ENCODE results near the gene CDC37.
"Not testable (repeated sequence)": the region's sequence is repeated elsewhere in the genome, so short reads cannot be mapped to it uniquely, and the experiment has no call there.

Gene CDC37

DNA sequence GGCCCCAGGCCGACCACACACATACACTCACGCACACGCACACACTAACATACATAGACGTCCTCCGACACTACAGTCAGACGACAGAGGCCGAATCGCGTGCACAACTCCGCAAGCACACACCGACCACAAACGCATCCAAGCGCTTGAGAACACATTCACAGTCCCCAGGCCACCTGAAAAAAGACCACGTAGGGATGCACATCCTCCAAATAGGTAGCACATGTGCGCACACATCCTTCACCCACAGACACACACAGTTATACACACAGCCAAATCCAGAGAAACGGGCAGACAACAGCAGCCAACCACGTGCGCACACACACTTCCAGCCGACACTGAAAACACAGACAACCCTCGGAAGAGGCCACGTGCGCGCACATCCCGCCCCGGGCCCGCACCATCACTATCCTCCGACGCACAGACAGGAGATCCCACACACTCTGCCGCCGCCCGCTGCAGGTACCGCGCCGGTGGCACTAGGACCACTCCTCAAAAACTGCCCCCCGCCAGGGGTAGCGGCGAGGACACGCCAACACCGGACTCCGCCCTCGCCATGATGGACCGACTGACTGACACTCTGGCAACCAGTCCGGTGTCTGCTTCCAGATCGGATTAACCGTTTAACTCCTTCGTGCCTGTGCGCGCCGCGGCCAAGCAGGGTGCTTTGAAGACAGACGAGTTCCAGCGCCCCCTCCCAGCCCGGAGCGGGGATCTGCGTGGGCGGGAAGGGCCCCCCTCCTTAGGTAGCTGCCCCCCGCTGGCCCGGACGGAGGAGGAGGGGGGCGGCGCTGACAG is 16.5 kb upstream of the CDC37 start:
- DNase-seq, result peak in 3 of 5 experiments; percentile 25 to 89 (median 63)

DNA sequence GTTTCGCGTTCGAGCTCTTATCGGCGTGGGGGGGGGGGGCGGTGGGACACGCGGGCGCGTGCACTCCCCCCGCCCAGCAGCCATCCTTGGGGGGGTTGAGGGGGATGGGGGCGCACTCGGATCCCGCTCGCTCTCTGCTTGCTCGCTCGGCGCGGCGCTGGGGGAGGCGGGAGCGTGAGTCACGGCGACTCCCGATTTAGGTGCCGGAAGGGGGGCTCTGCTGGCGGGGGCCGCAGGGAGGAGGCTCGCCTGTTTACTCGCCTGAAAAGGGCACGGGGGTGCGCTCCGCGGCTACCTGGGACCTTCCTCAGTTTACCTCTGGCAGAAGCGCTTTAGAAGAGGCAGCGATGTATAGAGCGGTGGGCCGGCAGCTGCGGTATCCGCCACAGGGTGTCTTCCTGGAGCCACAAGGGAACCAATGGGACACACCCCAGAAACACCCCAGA is 15.9 kb upstream of the CDC37 start:
- DNase-seq, result no peak

- DNase-seq, result peak in 1 of 5 experiments; percentile 47
Observed at GRCh38 chr19:10418485-10419199, 15.3 kb upstream of the CDC37 start.

DNA sequence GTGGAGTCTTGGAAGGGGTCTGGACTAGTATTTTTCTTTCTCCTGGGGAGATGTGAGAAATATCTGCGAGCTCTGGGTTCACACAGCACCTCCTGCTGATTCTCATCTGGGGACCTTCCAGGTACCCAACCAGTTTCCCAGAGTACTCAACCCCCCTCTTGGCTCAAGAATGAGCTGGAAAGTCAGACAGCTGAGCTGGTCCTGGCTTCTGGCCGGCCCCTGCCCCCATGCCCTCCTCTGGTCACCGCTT is 14.8 kb upstream of the CDC37 start:
- no peak for DNase-seq

- no peak for DNase-seq
Observed at GRCh38 chr19:10417541-10418234, 14.3 kb upstream of the CDC37 start.

DNA sequence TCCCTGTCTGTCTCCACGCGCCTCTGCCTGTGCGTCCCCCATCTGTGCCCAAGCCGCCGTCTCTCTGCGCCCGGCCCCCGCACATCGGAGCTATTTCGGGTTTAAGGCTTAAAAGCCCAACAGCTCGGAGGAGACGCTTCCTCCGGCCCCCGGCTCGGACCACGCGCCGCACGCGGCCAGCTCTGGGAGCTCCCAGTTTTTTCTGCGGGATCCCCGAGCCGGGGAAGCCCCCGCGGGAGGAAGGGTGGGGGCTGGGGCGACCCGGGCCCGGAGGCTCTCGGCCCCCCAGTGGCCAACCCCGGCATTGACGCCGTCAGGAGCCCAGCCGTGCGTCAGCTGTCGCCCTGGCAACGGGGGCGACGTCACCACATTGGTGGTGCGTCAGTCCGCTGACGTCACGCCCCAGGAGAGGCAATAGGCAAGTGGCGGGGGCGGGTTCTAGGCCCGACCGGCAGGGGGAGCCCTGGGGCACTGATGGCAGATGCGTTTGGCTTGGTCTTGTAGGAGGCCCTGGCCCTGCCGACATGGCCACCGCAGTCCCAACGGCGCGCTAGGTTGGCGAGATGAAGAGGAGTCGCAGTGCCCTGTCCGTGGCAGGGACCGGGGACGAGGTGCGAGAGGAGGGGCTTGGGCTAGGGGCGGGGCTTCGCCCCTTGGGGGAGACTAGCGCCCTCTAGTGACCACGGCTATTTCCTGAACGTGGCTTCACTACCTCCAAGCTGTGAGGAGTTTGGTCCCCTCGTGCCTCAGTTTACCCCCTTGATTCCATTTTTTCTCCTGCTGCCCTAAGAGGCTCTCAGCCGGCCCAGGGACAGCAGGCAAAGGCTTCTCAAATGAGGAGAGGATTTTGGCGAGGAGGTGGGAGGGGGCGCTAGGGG is 13.3 kb upstream of the CDC37 start:
- DNase-seq, result peak; percentile 88 to 99 (median 98)

DNA sequence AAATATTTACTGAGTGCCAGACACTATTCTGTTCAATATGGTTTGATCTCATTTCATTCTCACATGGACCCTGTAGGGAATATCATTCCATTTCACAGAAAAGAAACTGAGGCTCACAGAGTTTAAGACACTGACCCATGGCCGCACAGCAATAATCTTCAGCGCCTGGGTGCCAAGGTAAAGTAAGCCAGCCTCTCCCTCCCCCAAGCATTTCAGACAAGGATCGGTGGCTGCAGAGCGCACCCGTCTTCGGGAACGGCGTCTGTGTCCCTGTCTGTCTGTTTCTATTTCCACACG is 12.7 kb upstream of the CDC37 start:
- no peak for DNase-seq

GRCh38 chr19:10412257-10412977 is 9.1 kb upstream of the CDC37 start:
- DNase-seq, result peak in 1 of 5 experiments; percentile 94

GRCh38 chr19:10411224-10411623 is 7.9 kb upstream of the CDC37 start:
- DNase-seq, result not testable (repeated sequence)

DNA sequence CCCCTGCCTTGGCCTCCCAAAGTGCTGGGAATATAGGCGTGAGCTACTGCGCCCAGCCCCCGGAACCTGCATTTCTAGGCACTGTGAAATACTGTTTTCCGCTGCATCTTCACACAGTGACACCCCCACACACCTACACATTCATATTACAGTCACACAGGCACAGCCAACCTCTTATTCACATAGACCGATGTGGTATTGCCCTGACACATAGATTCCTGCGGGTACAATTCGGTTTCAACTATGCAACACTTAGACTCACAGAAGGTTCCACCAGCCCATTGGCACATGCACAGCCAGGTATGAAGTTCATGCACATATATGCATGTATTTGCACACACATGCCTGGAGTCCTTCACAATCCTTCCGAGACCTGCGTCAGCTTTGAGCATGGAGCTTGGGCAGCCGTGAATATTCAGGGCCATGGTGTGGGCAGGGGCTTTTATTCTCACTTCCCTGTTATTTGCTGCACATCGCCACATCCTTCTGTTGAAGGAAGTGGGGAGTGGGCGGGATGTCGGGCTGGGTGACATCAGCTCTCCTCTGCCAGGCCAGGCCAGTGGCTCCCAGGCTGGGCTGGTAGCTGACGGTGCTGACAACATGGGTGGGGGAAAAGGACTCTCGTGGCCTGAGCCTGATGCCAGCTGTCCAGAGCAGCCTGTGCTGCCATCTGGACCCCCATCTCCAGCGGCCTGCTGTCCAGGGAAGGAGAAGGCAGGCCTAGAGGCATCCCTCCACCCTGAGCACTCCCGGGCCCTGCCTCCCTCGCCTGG is 5.4 kb upstream of the CDC37 start:
- peak in 3 of 5 experiments; percentile 30 to 96 (median 68) for DNase-seq

GRCh38 chr19:10407096-10407495 is 3.8 kb upstream of the CDC37 start:
- peak in 1 of 5 experiments; percentile 42 for DNase-seq

DNA sequence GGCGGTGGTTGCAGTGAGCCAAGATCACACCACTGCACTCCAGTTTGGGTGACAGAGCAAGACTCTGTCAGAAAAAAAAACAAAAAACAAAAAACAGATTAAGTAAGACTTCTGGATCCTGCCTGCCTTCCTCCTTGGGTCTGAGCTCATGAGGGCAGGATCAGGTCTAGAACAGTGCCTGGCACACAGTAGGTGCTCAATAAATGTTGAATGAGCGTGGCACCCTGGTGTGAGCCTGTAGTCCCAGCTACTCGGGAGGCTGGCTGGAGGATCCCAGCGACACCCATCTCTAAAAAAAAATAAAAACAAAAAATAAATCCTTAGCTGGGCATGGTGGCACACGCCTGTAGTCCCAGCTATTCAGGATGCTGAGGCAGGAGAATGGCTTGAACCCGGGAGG is 2.8 kb upstream of the CDC37 start:
- DNase-seq, result no peak

- peak in 2 of 5 experiments; percentile 42 to 78 for DNase-seq
Observed at GRCh38 chr19:10404888-10405820, 1.8 kb upstream of the CDC37 start.

- no peak for DNase-seq
Observed at GRCh38 chr19:10402441-10403038, 802 bp downstream of the CDC37 start.

GRCh38 chr19:10399878-10400277 is 3.5 kb downstream of the CDC37 start:
- DNase-seq, result no peak

GRCh38 chr19:10399340-10399739 is 4.0 kb downstream of the CDC37 start:
- DNase-seq, result not testable (repeated sequence)

- no peak for DNase-seq
Observed at GRCh38 chr19:10398819-10399218, 4.5 kb downstream of the CDC37 start.

DNA sequence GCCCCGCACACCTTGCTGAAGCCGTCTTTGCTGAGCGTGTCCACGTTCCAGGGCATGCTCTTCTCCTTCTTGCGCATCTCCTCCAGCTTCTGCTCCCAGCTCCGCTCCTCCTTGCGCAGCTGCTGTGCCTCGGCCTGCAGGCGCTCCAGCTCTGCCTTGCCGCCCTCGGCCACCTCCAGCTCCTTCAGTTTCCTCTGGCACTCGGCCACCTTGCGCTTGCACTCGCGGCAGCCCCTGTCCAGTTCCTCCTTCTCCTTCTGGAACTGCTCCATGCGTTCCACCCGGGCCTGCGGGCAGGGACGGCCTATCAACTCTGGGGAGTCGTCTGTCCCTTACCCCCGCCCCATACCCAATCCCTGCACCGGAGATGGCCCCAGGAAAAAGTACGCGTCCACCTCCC is 7.4 kb downstream of the CDC37 start:
- no peak for DNase-seq

GRCh38 chr19:10395436-10395835 is 7.9 kb downstream of the CDC37 start:
- DNase-seq, result no peak

DNA sequence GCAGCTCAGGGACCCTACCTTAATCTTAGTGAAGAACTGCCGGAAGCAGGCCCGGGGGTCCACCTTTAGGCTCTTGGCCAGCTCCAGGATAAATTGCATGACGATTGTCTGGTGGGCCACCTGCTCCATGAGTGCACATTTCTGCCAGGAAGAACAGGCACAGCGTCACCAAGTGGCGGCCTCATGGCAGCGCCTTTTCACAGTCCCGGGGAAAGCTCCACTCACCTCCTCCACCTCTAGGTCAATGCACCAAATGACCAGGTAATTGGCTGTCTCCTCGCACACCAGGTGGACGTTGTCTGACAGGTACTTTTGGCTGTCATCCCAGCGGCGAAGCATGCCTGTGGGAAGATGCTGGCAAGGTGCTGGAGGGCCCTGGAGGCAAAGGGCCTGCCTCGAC is 8.3 kb downstream of the CDC37 start:
- no peak for DNase-seq
